ENCODE measurements around the gene KCNJ5.

The KCNJ5 gene

GRCh38 chr11:128890543-128891368, at the start of gene KCNJ5:
Gene KCNJ5, plus strand, starts transcription at chr11:128891356. Its CDS starts 19,918 bp downstream, at chr11:128911274.
- DNase-seq, result no peak

DNA sequence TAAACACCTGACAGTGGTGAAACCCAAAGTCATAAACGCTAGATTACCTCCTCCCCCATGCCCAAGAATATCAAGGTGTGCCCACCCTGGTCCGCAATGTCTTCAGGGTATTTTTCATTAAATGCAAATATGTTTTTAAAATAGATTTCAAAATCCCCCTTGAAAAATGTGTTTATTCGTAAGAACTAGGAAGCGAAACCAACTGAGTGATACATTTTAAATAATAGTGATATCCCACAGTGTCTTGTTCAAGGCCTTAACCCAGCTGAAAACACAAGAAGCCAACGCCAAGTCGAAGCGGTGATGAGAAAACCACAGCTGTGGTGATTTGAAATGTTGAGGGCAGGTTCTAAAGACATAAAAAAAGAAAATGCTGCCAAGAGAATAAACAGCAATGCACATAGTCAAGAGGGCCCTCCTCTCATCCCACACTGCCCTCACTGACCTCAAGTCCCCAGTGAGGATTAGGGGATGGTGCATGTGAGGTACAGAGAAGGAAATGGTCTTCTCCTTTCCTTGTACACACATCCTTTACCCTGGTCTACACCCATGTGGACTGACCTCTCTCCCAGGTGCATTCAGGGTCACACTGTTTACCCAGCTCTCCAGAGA, 49.6 kb upstream of the KCNJ5 start:
- no peak for DNase-seq

DNA sequence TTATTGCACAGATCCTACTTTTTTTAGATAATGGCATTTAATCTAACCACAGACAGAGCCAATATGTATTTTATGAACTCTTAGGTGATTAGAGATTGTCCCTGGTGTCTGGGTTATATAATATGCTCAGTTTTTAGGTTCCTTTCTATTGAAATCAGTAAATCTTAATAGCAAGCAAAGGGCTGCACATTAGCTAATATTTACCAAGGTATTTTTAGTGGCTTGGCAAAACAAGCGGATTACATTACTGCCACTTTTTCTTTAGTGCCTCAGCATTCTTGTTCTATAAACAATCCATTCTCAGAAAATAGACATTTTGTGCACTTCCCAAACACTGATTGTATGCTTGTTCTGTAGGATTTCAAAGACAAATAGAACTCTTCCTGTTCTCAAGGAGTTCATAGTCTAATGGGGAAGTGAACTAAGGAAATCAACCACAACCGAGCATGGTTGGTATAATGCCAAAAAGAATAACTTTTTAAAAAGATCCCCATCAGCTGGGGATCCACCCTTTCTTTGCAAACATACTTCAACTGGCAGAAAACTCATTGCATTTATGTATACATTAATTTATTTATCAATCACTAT, 47.9 kb upstream of the KCNJ5 start:
- no peak for DNase-seq

DNA sequence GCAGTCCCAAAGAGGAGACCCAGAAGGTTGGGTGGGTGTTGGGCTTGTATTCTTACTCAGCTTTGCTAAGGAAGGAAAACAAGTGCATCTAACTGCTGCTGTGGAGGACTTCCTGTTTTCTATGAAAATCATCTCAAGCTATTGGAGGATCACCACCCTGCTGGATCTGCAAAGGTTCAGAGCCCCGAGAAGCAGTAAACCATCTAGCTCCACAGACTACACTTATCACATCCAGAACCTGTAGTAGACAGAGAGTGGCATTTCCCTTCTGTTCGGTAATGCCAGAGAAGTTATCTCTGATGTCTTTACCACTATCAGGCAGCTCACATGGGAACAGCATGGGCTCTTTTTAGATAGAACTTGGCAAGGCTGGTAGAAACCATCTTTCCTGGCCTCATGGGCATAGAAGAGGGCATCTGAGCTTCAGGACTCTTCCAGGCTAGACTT, 45.8 kb upstream of the KCNJ5 start:
- DNase-seq, result no peak

DNA sequence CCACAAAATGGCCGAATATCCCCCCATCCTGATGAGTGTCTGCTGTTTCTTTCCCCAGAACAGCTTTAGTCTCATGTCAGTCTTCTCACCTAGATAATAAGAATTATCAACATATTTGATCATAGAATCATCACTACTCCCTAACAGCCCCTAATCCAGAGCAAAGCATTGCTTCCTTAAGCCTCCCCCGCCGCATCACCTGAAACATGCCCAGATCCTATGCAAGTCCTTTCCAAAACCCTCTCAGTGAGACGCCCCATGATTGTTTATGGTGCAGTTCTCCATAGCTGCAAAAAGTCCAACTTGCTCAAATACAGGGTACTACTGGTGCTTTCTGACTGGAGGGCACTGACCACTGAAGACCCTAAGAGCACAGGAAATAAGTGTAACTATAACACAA, 44.2 kb upstream of the KCNJ5 start:
- no peak for DNase-seq

GRCh38 chr11:128848815-128849455, 42.2 kb upstream of the KCNJ5 start:
- DNase-seq, result no peak

- no peak for DNase-seq
These were observed 38.7 kb upstream of the KCNJ5 start for GRCh38 chr11:128852327-128853023.

DNA sequence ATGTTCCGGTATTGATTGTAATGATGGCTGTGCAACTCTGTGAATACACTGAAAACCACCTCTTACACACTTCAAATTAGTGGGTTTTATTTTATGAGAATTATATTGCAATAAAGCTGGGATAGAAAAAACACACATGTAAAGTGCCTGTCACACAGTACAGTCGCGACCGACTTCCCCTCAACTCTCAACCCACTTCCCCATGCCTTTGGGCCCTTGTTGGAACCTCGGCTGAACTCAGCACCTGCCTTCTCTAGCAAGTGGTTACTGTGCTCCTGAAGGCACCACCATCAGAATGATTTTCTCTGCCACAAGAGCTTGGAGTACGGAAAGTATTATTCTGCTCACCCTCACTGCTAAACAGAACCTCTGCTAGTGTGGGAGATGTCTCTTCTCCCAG, 37.6 kb upstream of the KCNJ5 start:
- no peak for DNase-seq

DNA sequence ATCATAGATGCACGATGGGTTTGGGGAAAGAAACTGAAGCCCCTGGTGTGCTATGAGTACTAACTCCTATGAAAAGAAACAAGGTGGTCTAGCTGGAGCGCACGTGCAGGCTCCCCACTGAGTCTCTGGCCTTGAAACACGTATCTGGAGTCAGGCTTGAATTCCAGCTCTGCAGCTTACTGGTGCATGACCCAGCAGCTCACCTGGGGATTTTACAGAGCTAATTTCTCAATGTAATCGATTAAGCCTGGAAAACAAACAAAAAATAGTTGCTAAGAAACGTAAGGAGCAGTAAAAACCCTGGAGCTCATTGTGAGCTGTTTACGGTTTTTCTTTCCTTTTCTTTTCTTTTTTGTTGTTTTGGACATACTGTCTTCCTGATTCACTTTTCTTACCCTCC, 36.3 kb upstream of the KCNJ5 start:
- no peak for DNase-seq

DNA sequence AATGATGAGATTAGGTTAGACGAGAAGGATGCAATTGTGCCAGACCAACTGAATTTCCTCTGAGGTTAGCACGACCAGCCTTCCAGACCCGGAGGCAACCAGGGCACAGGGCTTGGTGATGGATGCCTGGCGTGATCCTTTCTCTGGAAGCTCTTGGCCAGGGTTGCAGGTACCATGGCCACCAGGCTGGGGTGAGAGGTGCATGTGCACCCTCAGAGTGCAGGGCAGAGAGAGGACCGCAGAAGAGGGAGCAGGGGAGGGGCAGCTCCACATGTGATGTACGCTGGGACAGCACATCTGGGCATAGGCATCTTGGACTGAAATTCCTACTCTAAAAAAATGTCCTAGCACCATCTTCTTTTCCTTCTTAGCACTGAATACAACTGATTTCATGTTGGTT, 34.9 kb upstream of the KCNJ5 start:
- DNase-seq, result no peak

DNA sequence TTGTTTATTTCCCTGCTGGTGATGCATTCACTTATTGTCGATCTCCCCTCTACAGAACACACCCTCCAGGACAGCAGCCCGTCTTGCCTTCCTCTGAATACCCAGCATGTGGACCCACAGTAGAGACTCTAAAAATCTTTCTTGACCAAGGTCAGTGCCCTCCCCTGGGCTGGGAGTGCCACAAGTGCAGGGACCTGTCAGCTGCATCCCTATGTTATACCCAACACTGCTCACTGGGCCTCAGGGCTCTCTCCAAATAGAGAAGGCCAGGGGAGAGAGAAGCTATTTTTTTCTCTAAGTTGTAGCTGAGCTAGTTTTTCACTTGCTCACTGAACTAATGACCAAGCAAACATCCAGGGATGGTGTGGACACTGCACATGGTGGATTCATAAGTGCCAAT, 33.8 kb upstream of the KCNJ5 start:
- DNase-seq, result no peak

DNA sequence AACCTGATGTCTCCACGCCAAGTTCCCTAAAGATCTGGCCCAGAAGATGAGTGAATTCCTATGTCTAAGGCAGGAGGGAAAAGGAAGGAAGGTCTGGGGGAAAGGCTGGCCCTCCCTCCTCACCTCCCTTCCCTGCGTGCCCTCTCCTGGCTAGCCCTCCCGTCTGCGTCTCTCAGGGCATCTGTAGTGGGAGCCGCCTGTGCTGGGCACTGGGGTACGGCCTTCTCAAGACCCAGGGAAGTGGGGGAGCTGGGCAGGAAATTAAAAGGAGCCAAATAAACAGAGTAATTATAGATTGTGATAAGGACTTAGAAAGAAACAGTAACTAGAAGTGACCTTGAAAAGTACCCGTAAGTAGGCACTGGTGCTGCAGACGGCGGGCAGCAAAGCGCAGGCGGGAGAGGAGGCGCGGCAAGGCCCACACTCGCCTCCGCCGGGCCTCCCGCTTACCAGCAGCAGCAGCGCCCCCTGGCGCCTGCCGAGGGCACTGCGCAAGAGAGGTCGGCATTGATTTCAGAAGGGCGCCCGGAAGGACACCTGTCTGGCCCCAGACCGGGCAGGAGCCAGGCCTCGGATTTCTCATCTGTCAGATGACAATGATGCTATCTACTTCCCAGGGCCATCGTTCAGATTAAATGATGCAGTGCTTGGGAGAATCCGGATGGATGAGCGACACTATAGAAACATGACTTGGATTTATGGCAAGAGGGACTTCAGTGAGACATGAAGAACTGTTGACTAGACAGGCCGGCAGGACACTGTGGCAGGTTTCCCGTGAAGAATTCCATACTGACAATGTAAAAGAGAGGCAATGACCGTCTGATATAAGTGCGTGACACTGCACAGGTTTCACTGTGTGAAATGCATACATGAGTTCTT, 31.4 kb upstream of the KCNJ5 start:
- DNase-seq, result no peak

GRCh38 chr11:128860571-128861361, 30.4 kb upstream of the KCNJ5 start:
- no peak for DNase-seq

DNA sequence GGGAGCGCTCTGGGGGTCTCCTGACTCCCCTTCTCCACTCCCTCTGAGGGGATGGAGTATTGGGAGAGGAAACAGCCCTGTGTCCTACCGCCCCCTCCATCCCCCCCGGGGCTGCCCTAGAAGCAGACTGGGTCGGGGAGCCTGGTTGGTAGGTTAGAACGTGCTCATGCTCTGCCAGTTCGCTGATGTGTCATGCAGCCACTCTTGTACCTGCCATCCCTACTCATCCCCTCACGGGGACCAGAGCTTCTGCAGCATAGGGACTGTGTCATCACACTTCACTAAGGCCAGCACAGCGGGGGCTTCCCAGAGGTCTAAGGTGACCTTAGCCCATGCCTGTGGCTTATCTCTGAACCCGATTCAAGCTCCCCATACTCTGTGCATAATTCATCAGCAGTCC, 28.8 kb upstream of the KCNJ5 start:
- DNase-seq, result no peak

DNA sequence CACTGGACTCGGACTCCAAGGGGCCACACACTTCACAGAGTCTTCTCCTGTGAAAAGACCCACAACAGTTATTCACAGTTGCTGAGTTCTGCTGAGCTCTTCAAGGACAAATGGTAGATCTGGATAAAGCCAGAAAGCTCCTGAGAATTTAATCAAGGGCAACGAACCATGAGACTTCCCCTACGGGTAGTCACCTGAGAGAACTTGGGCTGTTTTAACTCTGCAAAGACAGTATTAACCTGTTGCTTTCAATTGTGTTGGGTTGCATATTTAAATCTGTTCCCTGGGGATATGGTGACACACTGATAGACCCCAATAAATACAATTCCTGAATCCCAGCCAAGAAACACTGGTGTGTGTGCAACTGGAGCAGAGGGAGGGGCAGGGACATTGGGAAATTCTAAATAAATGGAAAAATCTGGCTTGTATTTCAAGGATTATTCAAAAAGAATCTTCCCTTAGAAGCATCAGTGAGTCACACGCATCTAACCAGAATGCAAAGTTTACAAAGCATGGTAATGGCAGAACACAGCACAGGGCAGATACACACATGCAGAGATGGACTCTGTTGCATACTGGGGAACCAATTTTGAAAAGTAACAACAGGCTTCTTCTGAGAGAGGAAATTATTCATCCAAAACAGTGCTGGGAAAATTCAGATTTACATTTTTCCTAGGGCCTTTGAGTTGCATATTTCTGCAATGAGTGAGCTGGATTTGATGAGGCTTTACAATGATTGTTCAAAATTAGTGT, 28.1 kb upstream of the KCNJ5 start:
- DNase-seq, result no peak

GRCh38 chr11:128865490-128865889, 25.7 kb upstream of the KCNJ5 start:
- DNase-seq, result no peak

- DNase-seq, result no peak
These were observed 23.9 kb upstream of the KCNJ5 start, which contains the start of gene KCNJ1 for GRCh38 chr11:128867277-128867676. Gene KCNJ1, minus strand, starts transcription at chr11:128867296. Its CDS starts 27,053 bp downstream, at chr11:128840243.

DNA sequence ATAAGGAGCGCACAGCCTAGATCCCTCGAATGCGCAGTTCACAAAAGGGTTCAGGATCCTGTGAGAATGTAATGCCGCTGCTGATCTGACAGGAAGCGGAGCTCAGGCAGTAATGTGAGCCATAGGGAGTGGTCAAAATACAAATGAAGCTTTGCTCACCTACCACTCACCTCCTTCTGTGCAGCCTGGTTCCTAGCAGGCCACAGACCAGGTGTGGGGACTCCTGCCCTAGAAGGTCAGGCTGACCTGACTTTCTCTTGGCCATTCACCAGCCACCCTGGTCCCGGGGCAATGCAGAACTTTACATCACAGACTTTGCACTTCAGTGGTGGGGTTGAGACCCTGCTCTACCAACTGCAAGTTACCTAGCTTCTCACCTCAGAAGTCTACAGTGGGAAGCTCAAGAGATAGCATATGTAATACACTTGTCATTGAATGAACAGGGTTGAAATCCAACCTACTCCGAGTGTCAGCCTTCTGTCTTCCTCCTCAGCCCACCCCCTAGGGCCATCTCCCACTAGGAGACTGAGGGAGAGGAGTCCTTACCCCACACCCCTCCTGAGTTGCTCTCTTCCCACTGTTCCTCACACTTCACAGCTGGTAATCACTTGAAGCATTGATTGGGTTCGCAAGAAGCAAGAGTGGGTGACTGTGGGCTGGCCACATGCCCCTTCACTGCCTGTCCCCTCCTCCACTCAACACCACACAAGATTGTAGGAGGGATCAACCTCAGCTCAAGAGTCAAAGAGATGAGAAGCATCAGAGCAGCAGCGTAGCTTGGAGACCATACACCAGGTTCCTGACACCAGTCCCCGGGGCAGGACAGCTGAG, 22.1 kb upstream of the KCNJ5 start:
- DNase-seq, result no peak

DNA sequence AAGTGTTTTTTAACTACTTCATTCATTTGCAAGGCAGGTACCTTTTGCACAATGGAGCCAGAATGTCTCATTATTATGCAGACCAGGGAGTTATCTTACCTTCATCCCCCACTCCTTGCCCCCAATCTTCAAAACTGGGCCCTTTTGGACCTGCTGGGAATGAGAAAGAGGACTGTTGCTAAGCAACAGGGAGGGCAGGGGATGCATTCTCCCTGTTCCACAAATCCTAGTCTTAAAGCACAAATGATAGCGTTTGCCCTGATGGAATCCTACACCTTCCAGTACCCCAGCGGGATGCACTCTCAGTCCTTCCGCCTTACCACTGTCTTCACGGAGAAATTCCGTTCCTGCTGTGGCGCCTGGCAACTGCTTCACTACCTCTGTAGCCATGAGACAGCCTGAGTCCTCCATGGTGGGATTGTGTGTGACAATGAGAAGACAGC, 20.0 kb upstream of the KCNJ5 start:
- DNase-seq, result no peak
